ENCODE measurements around the gene CHCHD10. TPM values are rescaled to one million over a fixed set of nuclear protein-coding genes. Genes with fewer than 3 reads are reported as not detected.

CHCHD10 gene
- total and polyA plus RNA-seq, 2 of the 13 experiments (the other 11 are each of a cell fraction or from before 2014, with no cell fraction given) = 37.0 to 62.8 TPM

GRCh38 chr22:23774114-23774921, 6.5 kb upstream of the CHCHD10 start (continued):
- TF ChIP-seq ZNF510 (CRISPR knock-in tag; IDR thresholded peaks at IDR 0.05; ENCODE audit: low read depth) = 0 out of 2 replicates have a peak, but pooled peaks have one; percentile 79
- TF ChIP-seq, protein P1, sequence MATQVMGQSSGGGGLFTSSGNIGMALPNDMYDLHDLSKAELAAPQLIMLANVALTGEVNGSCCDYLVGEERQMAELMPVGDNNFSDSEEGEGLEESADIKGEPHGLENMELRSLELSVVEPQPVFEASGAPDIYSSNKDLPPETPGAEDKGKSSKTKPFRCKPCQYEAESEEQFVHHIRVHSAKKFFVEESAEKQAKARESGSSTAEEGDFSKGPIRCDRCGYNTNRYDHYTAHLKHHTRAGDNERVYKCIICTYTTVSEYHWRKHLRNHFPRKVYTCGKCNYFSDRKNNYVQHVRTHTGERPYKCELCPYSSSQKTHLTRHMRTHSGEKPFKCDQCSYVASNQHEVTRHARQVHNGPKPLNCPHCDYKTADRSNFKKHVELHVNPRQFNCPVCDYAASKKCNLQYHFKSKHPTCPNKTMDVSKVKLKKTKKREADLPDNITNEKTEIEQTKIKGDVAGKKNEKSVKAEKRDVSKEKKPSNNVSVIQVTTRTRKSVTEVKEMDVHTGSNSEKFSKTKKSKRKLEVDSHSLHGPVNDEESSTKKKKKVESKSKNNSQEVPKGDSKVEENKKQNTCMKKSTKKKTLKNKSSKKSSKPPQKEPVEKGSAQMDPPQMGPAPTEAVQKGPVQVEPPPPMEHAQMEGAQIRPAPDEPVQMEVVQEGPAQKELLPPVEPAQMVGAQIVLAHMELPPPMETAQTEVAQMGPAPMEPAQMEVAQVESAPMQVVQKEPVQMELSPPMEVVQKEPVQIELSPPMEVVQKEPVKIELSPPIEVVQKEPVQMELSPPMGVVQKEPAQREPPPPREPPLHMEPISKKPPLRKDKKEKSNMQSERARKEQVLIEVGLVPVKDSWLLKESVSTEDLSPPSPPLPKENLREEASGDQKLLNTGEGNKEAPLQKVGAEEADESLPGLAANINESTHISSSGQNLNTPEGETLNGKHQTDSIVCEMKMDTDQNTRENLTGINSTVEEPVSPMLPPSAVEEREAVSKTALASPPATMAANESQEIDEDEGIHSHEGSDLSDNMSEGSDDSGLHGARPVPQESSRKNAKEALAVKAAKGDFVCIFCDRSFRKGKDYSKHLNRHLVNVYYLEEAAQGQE (IDR thresholded peaks at IDR 0.05; ENCODE audit: borderline replicate concordance in 1 of 2, low read depth in 1 of 2, low read length in 2 of 2) = 0 out of 4 replicates have a peak, but pooled peaks of 1 of the 2 experiments have one; percentile 28
- TF ChIP-seq ZNF263 (CRISPR knock-in tag; IDR thresholded peaks at IDR 0.05) = no peak; the same call in 1 of the 2 replicates
- TF ChIP-seq, protein P2, sequence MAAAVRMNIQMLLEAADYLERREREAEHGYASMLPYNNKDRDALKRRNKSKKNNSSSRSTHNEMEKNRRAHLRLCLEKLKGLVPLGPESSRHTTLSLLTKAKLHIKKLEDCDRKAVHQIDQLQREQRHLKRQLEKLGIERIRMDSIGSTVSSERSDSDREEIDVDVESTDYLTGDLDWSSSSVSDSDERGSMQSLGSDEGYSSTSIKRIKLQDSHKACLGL (CRISPR knock-in tag; IDR thresholded peaks at IDR 0.05) = 0 out of 2 replicates have a peak, but pooled peaks have one; percentile 10
- peak; percentile 21; the same call in 1 of the 2 replicates for TF ChIP-seq ARHGAP35 (CRISPR knock-in tag; IDR thresholded peaks at IDR 0.05; ENCODE audit: borderline replicate concordance)
- 0 out of 2 replicates have a peak, but pooled peaks have one; percentile 24 for TF ChIP-seq SP4 (CRISPR knock-in tag; IDR thresholded peaks at IDR 0.05)
- peak; percentile 63; the same call in 1 of the 2 replicates for TF ChIP-seq KAT7 (CRISPR knock-in tag; IDR thresholded peaks at IDR 0.05; ENCODE audit: borderline replicate concordance)
- no peak for TF ChIP-seq RFXAP (CRISPR knock-in tag; IDR thresholded peaks at IDR 0.05; ENCODE audit: borderline replicate concordance)
- TF ChIP-seq TAF15 (IDR thresholded peaks at IDR 0.05; ENCODE audit: low read depth, low read length, poor library complexity, severe bottlenecking) = no peak
- no peak for TF ChIP-seq PHF5A (CRISPR knock-in tag; IDR thresholded peaks at IDR 0.05; ENCODE audit: low read depth, unreplicated experiment)
- peak; percentile 63 for TF ChIP-seq ZEB1 (IDR thresholded peaks at IDR 0.05; ENCODE audit: insufficient replicate concordance, low read depth)
- TF ChIP-seq ZKSCAN8 (CRISPR knock-in tag; IDR thresholded peaks at IDR 0.05; ENCODE audit: borderline replicate concordance) = peak; percentile 70; the same call in 1 of the 2 replicates
- peak; percentile 78 to 81 for TF ChIP-seq NR2F1 (CRISPR knock-in tag; IDR thresholded peaks at IDR 0.05)
- peak; percentile 72 for TF ChIP-seq ARNTL (CRISPR knock-in tag; IDR thresholded peaks at IDR 0.05)
- TF ChIP-seq SPEN (CRISPR knock-in tag; IDR thresholded peaks at IDR 0.05; ENCODE audit: low read depth) = peak; percentile 54; the same call in 1 of the 2 replicates
- TF ChIP-seq, protein P3, sequence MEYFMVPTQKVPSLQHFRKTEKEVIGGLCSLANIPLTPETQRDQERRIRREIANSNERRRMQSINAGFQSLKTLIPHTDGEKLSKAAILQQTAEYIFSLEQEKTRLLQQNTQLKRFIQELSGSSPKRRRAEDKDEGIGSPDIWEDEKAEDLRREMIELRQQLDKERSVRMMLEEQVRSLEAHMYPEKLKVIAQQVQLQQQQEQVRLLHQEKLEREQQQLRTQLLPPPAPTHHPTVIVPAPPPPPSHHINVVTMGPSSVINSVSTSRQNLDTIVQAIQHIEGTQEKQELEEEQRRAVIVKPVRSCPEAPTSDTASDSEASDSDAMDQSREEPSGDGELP (IDR thresholded peaks at IDR 0.05; ENCODE audit: borderline replicate concordance, low read depth) = peak; percentile 79; the same call in 1 of the 2 replicates
- TF ChIP-seq MAFF (IDR thresholded peaks at IDR 0.05; ENCODE audit: low read depth, low read length) = no peak; the same call in 1 of the 2 replicates
- TF ChIP-seq PHF21A (CRISPR knock-in tag; IDR thresholded peaks at IDR 0.05) = peak; percentile 93
- TF ChIP-seq, protein P4, sequence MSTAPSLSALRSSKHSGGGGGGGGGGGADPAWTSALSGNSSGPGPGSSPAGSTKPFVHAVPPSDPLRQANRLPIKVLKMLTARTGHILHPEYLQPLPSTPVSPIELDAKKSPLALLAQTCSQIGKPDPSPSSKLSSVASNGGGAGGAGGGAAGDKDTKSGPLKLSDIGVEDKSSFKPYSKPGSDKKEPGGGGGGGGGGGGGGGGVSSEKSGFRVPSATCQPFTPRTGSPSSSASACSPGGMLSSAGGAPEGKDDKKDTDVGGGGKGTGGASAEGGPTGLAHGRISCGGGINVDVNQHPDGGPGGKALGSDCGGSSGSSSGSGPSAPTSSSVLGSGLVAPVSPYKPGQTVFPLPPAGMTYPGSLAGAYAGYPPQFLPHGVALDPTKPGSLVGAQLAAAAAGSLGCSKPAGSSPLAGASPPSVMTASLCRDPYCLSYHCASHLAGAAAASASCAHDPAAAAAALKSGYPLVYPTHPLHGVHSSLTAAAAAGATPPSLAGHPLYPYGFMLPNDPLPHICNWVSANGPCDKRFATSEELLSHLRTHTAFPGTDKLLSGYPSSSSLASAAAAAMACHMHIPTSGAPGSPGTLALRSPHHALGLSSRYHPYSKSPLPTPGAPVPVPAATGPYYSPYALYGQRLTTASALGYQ (CRISPR knock-in tag; IDR thresholded peaks at IDR 0.05) = peak; percentile 85
- TF ChIP-seq ZNF549 (CRISPR knock-in tag; IDR thresholded peaks at IDR 0.05) = no peak
- TF ChIP-seq MXI1 (IDR thresholded peaks at IDR 0.05; ENCODE audit: borderline replicate concordance, low read depth, low read length) = peak; percentile 88; the same call in 1 of the 3 replicates
- TF ChIP-seq PHF8 (CRISPR knock-in tag; IDR thresholded peaks at IDR 0.05) = 0 out of 2 replicates have a peak, but pooled peaks have one; percentile 7
